GM13976 (cell line): ENCODE measurements around the gene KCNJ9.
A peak's percentile ranks its signal among the peaks of the same experiment; 100 is the strongest.

ENCODE experiments used
- DNase-seq: peaks from one replicate; pipeline ENCODE4 v3.0.0; 2012; ENCODE audit warnings: low spot score
- in situ Hi-C: fragments of 300-500 bp; cut with MboI; formaldehyde crosslinking; loops from one replicate; pipeline ENCODE4 v1.12.0; 2022; ENCODE audit warnings: low sequenced_read_pairs, mixed read lengths, inconsistent platforms; ENCODE audit not compliant: unreplicated experiment
- TF ChIP-seq, protein P1 (sequence below): IDR thresholded peaks from 2 replicates; pipeline ENCODE4 v1.5.1; 2012; ENCODE audit warnings: borderline replicate concordance, mild to moderate bottlenecking; ENCODE audit not compliant: insufficient read depth; ENCODE audit errors: extremely low read depth, missing control alignments, control extremely low read depth

Gene KCNJ9

DNA sequence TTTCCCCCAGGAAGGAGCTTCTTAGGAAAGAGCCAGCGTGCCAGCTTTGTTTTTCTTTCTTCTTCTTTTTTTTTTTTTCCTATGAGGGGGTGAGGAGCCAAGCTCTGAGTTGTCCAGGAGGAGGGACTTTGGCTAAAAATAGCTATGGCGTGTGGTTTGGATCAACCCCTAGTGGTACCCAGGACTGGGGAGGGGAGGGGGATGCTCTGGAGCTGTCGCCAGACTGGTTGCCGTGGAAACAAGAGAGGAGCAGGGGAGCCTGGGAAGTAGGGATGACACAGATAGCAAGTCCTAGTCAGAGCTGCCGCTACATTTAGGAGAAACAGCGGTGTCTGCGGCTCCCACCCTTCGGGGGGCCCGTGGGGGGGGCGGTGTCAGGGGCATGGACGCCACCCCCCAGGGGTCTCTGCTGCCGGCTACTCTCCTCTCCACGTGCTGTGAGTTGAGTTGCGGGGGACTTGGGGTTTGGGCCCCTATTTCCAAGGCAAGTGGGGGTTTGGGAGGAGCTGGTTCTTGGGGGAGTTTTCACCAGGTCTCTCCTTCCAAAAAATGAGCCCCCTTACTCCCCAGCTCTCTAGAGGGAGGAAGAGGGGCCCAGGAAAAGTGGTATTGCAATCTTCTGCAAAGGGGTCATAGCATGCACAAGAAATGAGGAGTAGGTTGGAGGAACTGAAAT lies at the start of gene KCNJ9:
Gene KCNJ9 (plus strand): TSS at position 278 of the 676 bp plus-strand sequence. CDS start 2,493 bp downstream, outside the sequence.
- in situ Hi-C loops = no loop called here
- DNase-seq = no peak
- TF ChIP-seq, protein P1, sequence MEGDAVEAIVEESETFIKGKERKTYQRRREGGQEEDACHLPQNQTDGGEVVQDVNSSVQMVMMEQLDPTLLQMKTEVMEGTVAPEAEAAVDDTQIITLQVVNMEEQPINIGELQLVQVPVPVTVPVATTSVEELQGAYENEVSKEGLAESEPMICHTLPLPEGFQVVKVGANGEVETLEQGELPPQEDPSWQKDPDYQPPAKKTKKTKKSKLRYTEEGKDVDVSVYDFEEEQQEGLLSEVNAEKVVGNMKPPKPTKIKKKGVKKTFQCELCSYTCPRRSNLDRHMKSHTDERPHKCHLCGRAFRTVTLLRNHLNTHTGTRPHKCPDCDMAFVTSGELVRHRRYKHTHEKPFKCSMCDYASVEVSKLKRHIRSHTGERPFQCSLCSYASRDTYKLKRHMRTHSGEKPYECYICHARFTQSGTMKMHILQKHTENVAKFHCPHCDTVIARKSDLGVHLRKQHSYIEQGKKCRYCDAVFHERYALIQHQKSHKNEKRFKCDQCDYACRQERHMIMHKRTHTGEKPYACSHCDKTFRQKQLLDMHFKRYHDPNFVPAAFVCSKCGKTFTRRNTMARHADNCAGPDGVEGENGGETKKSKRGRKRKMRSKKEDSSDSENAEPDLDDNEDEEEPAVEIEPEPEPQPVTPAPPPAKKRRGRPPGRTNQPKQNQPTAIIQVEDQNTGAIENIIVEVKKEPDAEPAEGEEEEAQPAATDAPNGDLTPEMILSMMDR = no peak

DNA sequence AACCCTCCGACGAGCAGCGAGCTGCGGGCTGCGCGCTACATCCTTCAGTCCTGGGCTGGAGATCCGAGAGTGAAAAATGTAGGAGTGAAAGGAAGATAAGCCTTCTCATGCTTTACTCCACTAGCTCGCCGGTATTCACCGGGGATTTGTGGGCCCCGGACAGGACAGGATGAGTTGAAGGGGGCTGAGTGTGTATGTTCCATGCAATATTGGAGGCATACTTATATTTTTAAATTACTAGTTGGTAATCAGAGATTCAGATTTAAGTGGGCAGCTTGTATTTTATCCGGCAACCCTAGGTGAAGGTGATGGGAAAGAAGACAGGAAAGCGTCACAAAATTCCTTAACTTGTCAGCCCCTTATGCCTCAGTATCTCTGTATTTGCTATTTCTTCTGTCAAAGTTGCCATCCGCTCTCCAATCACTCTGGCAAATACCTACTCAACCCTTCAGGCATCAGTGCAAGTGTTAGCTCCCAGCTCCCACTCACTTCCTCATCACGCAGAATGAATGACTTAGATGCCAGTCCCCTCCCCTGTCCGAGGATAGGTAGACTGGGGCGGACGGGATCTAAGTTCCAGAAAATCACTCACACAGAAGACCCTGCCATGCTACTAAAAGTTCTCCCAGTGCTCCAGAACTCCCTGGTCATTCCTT lies 49.0 kb upstream of the KCNJ9 start:
- TF ChIP-seq, protein P1 = no peak
- peak; percentile 25 for DNase-seq
- in situ Hi-C loops = no loop called here

DNA sequence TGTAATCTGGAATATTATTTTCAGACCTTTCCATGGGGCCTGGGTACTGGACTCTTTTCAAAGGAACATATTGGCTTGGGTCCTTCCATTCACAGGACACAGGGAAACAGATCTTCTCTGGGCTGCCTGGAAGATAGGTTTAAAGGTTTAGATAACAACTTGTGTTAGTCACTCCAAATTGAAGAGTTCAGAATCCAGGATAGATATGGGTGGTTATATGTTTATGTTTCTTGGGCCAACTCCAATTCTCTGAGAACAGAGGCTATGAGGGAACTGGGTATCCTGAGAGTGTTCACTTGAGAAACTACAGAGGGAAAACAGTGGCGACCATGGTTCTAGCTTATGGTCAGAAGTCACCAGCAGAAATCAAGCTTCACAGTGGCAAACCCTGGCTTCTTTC lies 40.9 kb upstream of the KCNJ9 start:
- in situ Hi-C loops = no loop called here
- no peak for DNase-seq
- TF ChIP-seq, protein P1 = no peak

DNA sequence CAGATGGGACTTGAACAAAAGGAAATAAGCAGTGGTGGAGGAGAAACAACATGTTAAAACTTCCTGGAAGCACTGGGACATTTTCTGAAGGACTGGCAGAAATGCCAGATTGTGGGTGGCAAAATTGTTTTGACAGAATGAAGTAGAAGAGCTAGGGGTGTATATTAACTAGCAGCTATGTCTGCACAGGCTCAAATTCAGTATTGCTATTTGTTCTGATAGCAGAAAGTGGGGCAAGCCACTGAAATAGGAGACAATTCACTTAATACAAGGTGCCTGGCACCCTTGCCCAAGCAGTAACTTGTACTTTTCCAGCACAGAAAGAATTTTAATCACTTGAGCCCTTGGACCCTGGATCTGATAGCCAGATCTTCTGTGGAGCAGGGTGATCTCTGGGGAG lies 37.8 kb upstream of the KCNJ9 start:
- in situ Hi-C loops = no loop called here
- TF ChIP-seq, protein P1 = no peak
- DNase-seq = no peak

DNA sequence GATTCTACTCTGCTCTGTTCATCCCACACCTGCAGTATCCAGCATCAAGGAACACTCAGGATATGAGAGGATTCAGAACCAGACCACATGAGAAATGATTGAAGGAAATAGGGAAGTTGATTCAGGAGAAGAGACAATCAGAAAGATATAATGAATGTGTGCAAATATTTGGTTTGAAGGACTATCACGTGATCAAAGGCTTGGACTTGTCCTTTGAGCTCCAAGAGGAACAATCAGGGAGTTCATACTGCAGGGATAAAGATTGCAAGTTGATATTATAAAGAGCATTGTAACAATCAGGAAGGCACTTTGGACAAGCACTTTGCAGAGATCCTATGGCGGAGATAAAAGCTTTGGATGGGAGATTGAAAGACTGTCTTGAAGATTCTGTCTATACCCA lies 35.7 kb upstream of the KCNJ9 start:
- no peak for DNase-seq
- TF ChIP-seq, protein P1 = no peak
- in situ Hi-C loops = no loop called here

DNA sequence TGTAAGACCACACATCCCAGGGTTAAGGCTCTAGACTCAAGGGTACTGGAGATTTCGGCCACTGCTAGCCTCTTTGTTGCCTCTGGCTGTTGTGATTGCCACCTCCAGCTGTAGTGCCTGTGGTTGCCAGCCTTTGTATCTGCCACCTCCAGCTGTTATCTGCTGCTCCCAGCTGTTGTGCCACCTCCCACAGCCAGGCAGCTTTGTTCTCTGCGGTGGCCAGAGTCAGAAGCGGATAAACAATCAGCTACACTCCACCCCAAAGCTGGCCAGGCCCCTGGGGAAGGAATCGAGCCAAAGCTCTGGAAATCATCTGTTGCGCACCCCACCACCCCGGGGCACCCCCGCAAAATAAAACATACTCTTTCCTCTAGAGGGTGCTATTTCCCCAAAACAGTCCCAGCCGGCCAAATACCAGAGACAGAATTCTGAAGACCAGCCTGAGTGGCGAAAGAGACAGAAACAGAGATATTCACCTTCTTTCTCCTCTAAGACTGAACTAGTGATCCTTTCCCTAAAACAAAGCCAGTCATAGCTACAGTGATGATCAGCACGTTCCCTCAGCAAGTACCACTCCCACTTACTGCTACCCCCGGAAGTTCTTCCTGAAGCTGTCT lies 34.7 kb upstream of the KCNJ9 start:
- DNase-seq = peak; percentile 81
- TF ChIP-seq, protein P1 = peak; percentile 54
- in situ Hi-C loops = no loop called here
